Measurements from ENCODE around the gene LOXL1. TPM values are rescaled to one million over a fixed set of nuclear protein-coding genes. Genes with fewer than 3 reads are reported as not detected.

The LOXL1 gene
- total RNA-seq, 1 experiment from 2014 or later = 249 TPM

GRCh38 chr15:73888224-73889041 is 37.8 kb upstream of the LOXL1 start:
- no peaks in the 10 kb centered on the region for H4K20me1 ChIP-seq (ENCODE audit: low read length)
- no peak for DNase-seq
- no peak overlapping the region for H2AFZ ChIP-seq (ENCODE audit: low read length)
- H3K9me2 ChIP-seq (replicated peaks; ENCODE audit: low read length) = no peaks in the 10 kb centered on the region
- H3K36me3 ChIP-seq (ENCODE audit: low read depth, low read length) = no peaks in the 10 kb centered on the region
- TF ChIP-seq CTCF (conservative IDR thresholded peaks at IDR 0.05; ENCODE audit: low read depth, low read length) (no peak), EZH2 (IDR thresholded peaks at IDR 0.05; ENCODE audit: low read length, unreplicated experiment) (no peak), EZH2phosphoT487 (IDR thresholded peaks at IDR 0.05; ENCODE audit: borderline replicate concordance, low read length) (no peak)
- no peak overlapping the region for H3K9ac ChIP-seq (ENCODE audit: low read length)
- no peaks in the 10 kb centered on the region for H3K9me3 ChIP-seq (ENCODE audit: low read length)
- no TSS peak for BruUV-seq (replicated peaks)
- POLR2A ChIA-PET (ENCODE audit: unreplicated experiment) = no interaction called here
- intact Hi-C loops (cut with micrococcal nuclease) = no loop called here
- CTCF ChIA-PET = no interaction called here
- H3K4me1 ChIP-seq (ENCODE audit: insufficient read depth, low read length) = no peaks in the 10 kb centered on the region
- no peak for ATAC-seq
- H3K4me3 ChIP-seq (ENCODE audit: low read length) = no peak overlapping the region
- no peaks in the 10 kb centered on the region for H3K79me2 ChIP-seq (ENCODE audit: low read length)
- no peaks in the 10 kb centered on the region for H3F3A ChIP-seq (ENCODE audit: low read length, unreplicated experiment)
- H3K27me3 ChIP-seq (ENCODE audit: low read length) = no peaks in the 10 kb centered on the region
- H3K27ac ChIP-seq (ENCODE audit: low read length) = no peak overlapping the region
- no peak overlapping the region for H3K4me2 ChIP-seq (ENCODE audit: low read length)

GRCh38 chr15:73889053-73889761 is 37.1 kb upstream of the LOXL1 start:
- DNase-seq (no peak), ATAC-seq (no peak)
- intact Hi-C loops (cut with micrococcal nuclease) = no loop called here
- Histone ChIP-seq H4K20me1 (ENCODE audit: low read length) (no peaks in the 10 kb centered on the region), H3K79me2 (ENCODE audit: low read length) (no peaks in the 10 kb centered on the region), H3K4me3 (ENCODE audit: low read length) (no peak overlapping the region), H3K9me2 (replicated peaks; ENCODE audit: low read length) (no peaks in the 10 kb centered on the region), H3K27ac (ENCODE audit: low read length) (no peak overlapping the region), H3K27me3 (ENCODE audit: low read length) (no peaks in the 10 kb centered on the region), H3K4me2 (ENCODE audit: low read length) (no peak overlapping the region), H3K36me3 (ENCODE audit: low read depth, low read length) (no peaks in the 10 kb centered on the region), H3F3A (ENCODE audit: low read length, unreplicated experiment) (no peaks in the 10 kb centered on the region), H3K9ac (ENCODE audit: low read length) (no peak overlapping the region), H3K4me1 (ENCODE audit: insufficient read depth, low read length) (no peaks in the 10 kb centered on the region), H2AFZ (ENCODE audit: low read length) (no peak overlapping the region), H3K9me3 (ENCODE audit: low read length) (no peaks in the 10 kb centered on the region)
- no TSS peak for BruUV-seq (replicated peaks)
- POLR2A ChIA-PET (ENCODE audit: unreplicated experiment) = no interaction called here
- CTCF ChIA-PET = no interaction called here
- TF ChIP-seq EZH2phosphoT487 (IDR thresholded peaks at IDR 0.05; ENCODE audit: borderline replicate concordance, low read length) (no peak), EZH2 (IDR thresholded peaks at IDR 0.05; ENCODE audit: low read length, unreplicated experiment) (no peak), CTCF (conservative IDR thresholded peaks at IDR 0.05; ENCODE audit: low read depth, low read length) (no peak)

GRCh38 chr15:73889762-73890124 is 36.5 kb upstream of the LOXL1 start:
- Histone ChIP-seq H3K9me2 (replicated peaks; ENCODE audit: low read length) (no peaks in the 10 kb centered on the region), H3K4me2 (ENCODE audit: low read length) (no peak overlapping the region), H3F3A (ENCODE audit: low read length, unreplicated experiment) (no peaks in the 10 kb centered on the region), H2AFZ (ENCODE audit: low read length) (no peak overlapping the region), H4K20me1 (ENCODE audit: low read length) (no peaks in the 10 kb centered on the region), H3K4me3 (ENCODE audit: low read length) (no peak overlapping the region), H3K9me3 (ENCODE audit: low read length) (no peaks in the 10 kb centered on the region), H3K36me3 (ENCODE audit: low read depth, low read length) (no peaks in the 10 kb centered on the region), H3K4me1 (ENCODE audit: insufficient read depth, low read length) (no peaks in the 10 kb centered on the region), H3K9ac (ENCODE audit: low read length) (no peak overlapping the region), H3K79me2 (ENCODE audit: low read length) (no peaks in the 10 kb centered on the region), H3K27ac (ENCODE audit: low read length) (no peak overlapping the region), H3K27me3 (ENCODE audit: low read length) (no peaks in the 10 kb centered on the region)
- intact Hi-C loops (cut with micrococcal nuclease) = no loop called here
- ChIA-PET CTCF (no interaction called here), POLR2A (ENCODE audit: unreplicated experiment) (no interaction called here)
- no TSS peak for BruUV-seq (replicated peaks)
- TF ChIP-seq EZH2 (IDR thresholded peaks at IDR 0.05; ENCODE audit: low read length, unreplicated experiment) = no peak
- TF ChIP-seq EZH2phosphoT487 (IDR thresholded peaks at IDR 0.05; ENCODE audit: borderline replicate concordance, low read length) = no peak
- no peak for TF ChIP-seq CTCF (conservative IDR thresholded peaks at IDR 0.05; ENCODE audit: low read depth, low read length)
- ATAC-seq = no peak
- DNase-seq = no peak

Measured in PC-3 (cell line).